Mesothelial cell of epicardium (in vitro differentiated cells): ENCODE data around the gene ZNRF3. TPM values are rescaled to one million over a fixed set of nuclear protein-coding genes. Genes with fewer than 3 reads are reported as not detected.

Experiments used
- DNase-seq, 2 experiments: peaks; one replicate each; pipeline ENCODE4 v3.0.0; 2021; ENCODE audit warnings: low spot score in 2 of 2; ENCODE audit not compliant: unreplicated experiment in 2 of 2
- H3K27ac Mint-ChIP-seq: 2 replicates; pipeline ENCODE4 v1.8.0; 2021; ENCODE audit warnings: mixed read lengths
- H3K27me3 Mint-ChIP-seq: 2 replicates; pipeline ENCODE4 v1.8.0; 2021; ENCODE audit warnings: low read depth, mixed read lengths
- H3K36me3 Mint-ChIP-seq: 2 replicates; pipeline ENCODE4 v1.8.0; 2021; ENCODE audit warnings: mixed read lengths
- H3K4me1 Mint-ChIP-seq: 2 replicates; pipeline ENCODE4 v1.8.0; 2021; ENCODE audit warnings: mixed read lengths
- H3K4me3 Mint-ChIP-seq: 2 replicates; pipeline ENCODE4 v1.8.0; 2021; ENCODE audit warnings: mild to moderate bottlenecking, moderate library complexity, mixed read lengths
- H3K9me3 Mint-ChIP-seq: 2 replicates; pipeline ENCODE4 v1.8.0; 2021; ENCODE audit warnings: mixed read lengths
- total RNA-seq: library from RNA; stranded (reverse); gene quantifications from 3 replicates; pipeline ENCODE4 v1.2.1, GENCODE V29; 2021
- TF ChIP-seq, protein P1 (sequence below): fragments of 200-600 bp; sonication (generic); IDR thresholded peaks from one replicate; pipeline ENCODE4 v1.5.0; 2021; ENCODE audit warnings: antibody characterized with exemption; ENCODE audit not compliant: unreplicated experiment

Gene ZNRF3
- total RNA-seq, 1 donor from 2014 or later = 37.3 TPM

DNA sequence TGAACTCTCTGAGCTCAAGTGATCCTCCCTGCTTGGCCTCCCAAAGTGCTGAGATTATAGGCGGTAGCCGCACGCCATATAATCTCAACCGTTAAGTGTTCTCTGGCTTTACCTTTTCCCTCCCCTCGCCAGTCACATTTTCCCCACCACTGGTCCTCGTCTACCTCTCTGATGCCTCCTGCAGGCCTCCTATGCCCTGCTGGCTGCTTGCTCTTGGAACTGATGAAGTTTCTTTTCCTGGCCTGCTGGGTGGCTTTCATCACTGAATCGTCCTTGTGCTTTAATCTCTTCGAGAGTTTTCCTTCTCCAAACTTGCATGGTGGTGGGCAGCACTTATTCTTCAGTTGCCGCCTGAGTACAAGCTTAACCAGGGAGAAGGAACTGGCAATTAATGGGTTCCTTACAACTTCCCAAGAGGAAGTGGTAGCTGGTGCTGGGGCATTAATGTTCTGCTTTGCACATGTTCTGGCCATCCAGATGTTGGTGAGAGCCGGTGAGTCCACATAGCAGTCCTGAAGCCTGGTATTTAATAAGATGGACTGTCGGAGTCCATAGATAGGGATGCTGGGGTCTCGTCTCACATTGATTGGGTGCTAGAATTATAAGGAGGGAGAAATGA lies 177.0 kb downstream of the ZNRF3 start:
- TF ChIP-seq, protein P1, sequence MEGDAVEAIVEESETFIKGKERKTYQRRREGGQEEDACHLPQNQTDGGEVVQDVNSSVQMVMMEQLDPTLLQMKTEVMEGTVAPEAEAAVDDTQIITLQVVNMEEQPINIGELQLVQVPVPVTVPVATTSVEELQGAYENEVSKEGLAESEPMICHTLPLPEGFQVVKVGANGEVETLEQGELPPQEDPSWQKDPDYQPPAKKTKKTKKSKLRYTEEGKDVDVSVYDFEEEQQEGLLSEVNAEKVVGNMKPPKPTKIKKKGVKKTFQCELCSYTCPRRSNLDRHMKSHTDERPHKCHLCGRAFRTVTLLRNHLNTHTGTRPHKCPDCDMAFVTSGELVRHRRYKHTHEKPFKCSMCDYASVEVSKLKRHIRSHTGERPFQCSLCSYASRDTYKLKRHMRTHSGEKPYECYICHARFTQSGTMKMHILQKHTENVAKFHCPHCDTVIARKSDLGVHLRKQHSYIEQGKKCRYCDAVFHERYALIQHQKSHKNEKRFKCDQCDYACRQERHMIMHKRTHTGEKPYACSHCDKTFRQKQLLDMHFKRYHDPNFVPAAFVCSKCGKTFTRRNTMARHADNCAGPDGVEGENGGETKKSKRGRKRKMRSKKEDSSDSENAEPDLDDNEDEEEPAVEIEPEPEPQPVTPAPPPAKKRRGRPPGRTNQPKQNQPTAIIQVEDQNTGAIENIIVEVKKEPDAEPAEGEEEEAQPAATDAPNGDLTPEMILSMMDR = no peak
- H3K36me3 Mint-ChIP-seq = peaks cover 4% of the 10 kb centered on the region
- no peaks in the 10 kb centered on the region for H3K27me3 Mint-ChIP-seq
- no peak overlapping the region for H3K4me3 Mint-ChIP-seq
- H3K4me1 Mint-ChIP-seq = peaks cover 9% of the 10 kb centered on the region
- H3K9me3 Mint-ChIP-seq = no peaks in the 10 kb centered on the region
- no peak for DNase-seq
- no peak overlapping the region for H3K27ac Mint-ChIP-seq

DNA sequence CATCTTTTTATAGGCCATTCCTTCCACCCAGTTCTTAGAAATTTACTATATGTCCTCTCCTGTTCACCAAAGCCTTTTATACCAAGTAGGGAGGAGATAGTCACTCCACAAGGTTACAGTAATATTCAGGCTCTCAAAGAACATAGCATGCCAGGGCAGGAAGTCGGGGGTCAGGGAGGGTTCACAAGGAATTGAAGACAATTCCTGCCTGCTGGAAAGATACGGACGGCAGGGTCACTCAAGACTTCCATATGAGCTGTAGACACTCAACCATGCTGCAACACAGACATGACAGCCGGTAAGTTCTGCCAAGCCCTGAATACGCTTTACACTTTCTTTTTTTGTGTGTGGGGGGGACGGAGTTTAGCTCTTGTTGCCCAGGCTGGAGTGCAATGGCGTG lies 177.6 kb downstream of the ZNRF3 start:
- DNase-seq = no peak
- H3K27me3 Mint-ChIP-seq = no peaks in the 10 kb centered on the region
- peaks cover 6% of the 10 kb centered on the region for H3K4me1 Mint-ChIP-seq
- no peaks in the 10 kb centered on the region for H3K9me3 Mint-ChIP-seq
- H3K36me3 Mint-ChIP-seq = no peaks in the 10 kb centered on the region
- TF ChIP-seq, protein P1 = no peak
- H3K4me3 Mint-ChIP-seq = no peak overlapping the region
- H3K27ac Mint-ChIP-seq = no peak overlapping the region

DNA sequence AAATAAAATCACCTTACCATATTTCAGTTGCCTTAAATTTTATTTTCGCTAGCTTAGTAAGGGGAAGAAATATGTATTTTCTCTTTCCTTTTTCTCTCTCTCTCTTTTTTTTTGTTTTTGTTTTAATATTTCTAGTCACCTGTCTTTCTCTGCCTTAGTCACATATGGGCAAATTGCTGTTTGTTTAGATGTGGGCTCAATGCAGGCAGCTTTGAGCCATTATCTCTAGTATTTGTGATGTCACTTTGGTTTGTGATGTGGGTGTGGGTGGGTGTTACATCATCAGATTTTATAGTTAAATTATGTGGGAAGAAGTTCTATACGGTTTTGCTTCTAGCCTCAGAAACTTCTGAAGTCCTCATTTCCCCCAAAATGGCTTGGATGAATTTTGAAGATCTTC lies 178.4 kb downstream of the ZNRF3 start, which contains the start of gene C22orf31:
C22orf31 (minus strand) TSS at position 59 of the 400 bp plus-strand sequence; CDS start at position 20, 39 bp downstream.
- H3K4me3 Mint-ChIP-seq = no peak within 1 kb of the TSS
- TF ChIP-seq, protein P1 = no peak
- no peak for DNase-seq
- H3K27me3 Mint-ChIP-seq = no peaks in the 10 kb centered on the region
- H3K9me3 Mint-ChIP-seq = no peaks in the 10 kb centered on the region
- no peak within 1 kb of the TSS for H3K27ac Mint-ChIP-seq
- H3K36me3 Mint-ChIP-seq = no peaks in the 10 kb centered on the region
- peaks cover 9% of the 10 kb centered on the region for H3K4me1 Mint-ChIP-seq

DNA sequence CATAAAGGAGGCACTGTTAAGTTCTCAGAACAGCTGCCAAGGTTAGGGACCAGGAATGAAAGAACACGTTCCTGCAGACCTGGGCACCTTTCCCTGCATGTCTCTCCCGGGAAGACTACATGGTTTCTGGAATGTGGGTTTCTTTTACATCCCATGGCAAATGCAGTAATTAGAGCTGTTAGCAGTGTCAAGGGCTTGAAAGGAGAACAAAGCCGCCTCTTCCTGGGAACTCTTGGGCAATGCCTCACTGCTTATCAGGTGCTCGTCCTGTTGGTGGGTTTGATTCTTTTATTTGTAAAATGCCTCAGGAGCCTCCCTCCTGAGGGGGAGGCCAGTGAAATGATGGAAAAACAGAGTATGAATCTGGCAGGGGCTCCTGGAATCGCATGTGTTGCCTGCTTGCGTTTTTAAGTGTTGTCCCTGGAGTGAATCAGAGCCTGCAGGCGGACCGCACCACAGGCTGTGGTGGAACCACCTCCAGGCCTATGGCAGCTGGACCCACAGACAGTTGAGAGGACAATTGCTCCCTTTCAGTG lies 179.0 kb downstream of the ZNRF3 start:
- Mint-ChIP-seq H3K27me3 (no peaks in the 10 kb centered on the region), H3K27ac (no peak overlapping the region), H3K4me3 (no peak overlapping the region), H3K9me3 (no peaks in the 10 kb centered on the region), H3K4me1 (peaks cover 10% of the 10 kb centered on the region), H3K36me3 (no peaks in the 10 kb centered on the region)
- no peak for DNase-seq
- TF ChIP-seq, protein P1 = no peak

DNA sequence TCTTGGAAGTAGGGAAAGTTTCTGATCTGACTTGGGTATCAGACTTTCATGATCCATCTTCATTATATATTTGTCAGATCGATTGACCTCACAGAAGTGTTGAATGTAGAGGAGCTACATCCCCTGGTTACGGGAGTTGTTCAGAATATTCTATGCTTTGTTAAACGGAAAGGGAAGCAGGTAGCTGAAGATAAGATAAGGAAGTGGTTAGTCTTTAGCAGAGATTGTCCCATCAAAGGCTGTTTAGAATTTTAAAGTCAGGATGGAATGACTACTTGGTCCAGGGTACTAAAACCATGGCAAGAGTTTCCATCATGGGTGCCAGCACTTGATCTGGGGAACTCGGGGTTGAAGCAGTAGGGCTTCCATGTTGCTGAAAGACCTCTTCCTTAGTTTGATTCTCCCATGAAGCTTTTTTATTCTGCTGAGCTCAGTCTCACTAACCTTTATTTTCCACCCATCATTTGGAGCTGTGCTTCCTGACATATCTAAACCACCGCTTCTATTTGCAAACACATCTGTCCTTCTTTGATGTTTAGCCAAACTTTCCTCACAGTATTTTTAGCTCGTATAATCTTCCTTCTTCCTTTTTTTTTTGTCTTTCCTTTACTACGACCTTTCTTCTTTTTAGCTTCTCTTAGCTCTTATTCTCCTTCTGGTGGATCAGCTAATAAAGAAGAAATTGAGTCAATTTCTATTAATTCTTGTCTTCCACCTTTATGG lies 182.3 kb downstream of the ZNRF3 start:
- H3K4me1 Mint-ChIP-seq = peaks cover 7% of the 10 kb centered on the region
- H3K36me3 Mint-ChIP-seq = no peaks in the 10 kb centered on the region
- TF ChIP-seq, protein P1 = no peak
- peaks cover 3% of the 10 kb centered on the region for H3K27me3 Mint-ChIP-seq
- no peaks in the 10 kb centered on the region for H3K9me3 Mint-ChIP-seq
- DNase-seq = no peak
- H3K4me3 Mint-ChIP-seq = no peak overlapping the region
- H3K27ac Mint-ChIP-seq = no peak overlapping the region
